ENCODE results near the gene IFNL3. TPM values are rescaled to one million over a fixed set of nuclear protein-coding genes. Genes with fewer than 3 reads are reported as not detected.
"Not testable (repeated sequence)": the region's sequence is repeated elsewhere in the genome, so short reads cannot be mapped to it uniquely, and the experiment has no call there.

IFNL3 gene
- total RNA-seq, 2 donors from 2014 or later, result 0.60 TPM; not detected in 1

GRCh38 chr19:39262496-39262895 lies 17.7 kb upstream of the IFNL3 start:
- peaks cover 6 to 11% of the 10 kb centered on the region in 2 donors for H3K36me3 Mint-ChIP-seq
- no peak for DNase-seq (ENCODE audit: low spot score in 2 of 2)

GRCh38 chr19:39261704-39262103 lies 16.9 kb upstream of the IFNL3 start:
- H3K27ac Mint-ChIP-seq, result no peak overlapping the region
- DNase-seq (ENCODE audit: low spot score in 2 of 2) (no peak), ATAC-seq (no peak)
- no peaks in the 10 kb centered on the region for H3K9me3 Mint-ChIP-seq
- H3K36me3 Mint-ChIP-seq, result peaks cover 6 to 11% of the 10 kb centered on the region in 2 donors

More at GRCh38 chr19:39262496-39262895, 17.7 kb upstream of the IFNL3 start:
- ATAC-seq, result no peak
- Mint-ChIP-seq H3K9me3 (no peaks in the 10 kb centered on the region), H3K27ac (no peak overlapping the region)

DNA sequence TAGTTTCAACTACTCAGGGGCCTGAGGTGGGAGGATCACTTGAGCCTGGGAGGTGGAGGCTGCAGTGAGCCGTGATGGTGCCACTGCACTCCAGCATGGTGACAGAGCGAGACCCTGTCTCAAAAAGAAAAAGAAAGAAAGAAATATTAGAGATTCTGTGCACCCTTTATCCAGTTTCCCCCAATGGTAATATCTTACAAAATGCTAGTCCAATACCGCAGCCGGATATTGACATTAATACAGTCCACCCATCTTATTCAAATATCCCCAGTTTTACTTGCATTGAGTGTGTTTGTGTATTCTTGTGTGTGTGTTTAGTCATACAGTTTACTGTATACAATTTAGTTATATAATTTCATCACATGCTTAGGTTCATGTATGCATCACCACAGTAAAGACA lies 12.4 kb upstream of the IFNL3 start:
- Mint-ChIP-seq H3K27ac (no peak overlapping the region), H3K9me3 (no peaks in the 10 kb centered on the region), H3K36me3 (no peaks in the 10 kb centered on the region)
- ATAC-seq (no peak), DNase-seq (ENCODE audit: low spot score in 2 of 2) (no peak)

- ATAC-seq (no peak), DNase-seq (ENCODE audit: low spot score in 2 of 2) (no peak)
- no peaks in the 10 kb centered on the region for H3K9me3 Mint-ChIP-seq
- no peaks in the 10 kb centered on the region for H3K36me3 Mint-ChIP-seq
- H3K27ac Mint-ChIP-seq, result no peak overlapping the region
Measured at GRCh38 chr19:39254531-39255345, 9.9 kb upstream of the IFNL3 start.

- H3K36me3 Mint-ChIP-seq, result no peaks in the 10 kb centered on the region
- no peaks in the 10 kb centered on the region for H3K9me3 Mint-ChIP-seq
- H3K27ac Mint-ChIP-seq, result no peak overlapping the region
- DNase-seq (ENCODE audit: low spot score in 2 of 2) (no peak), ATAC-seq (no peak)
Measured at GRCh38 chr19:39253374-39254149, 8.8 kb upstream of the IFNL3 start.

- Mint-ChIP-seq H3K27ac (no peak overlapping the region), H3K9me3 (no peaks in the 10 kb centered on the region), H3K36me3 (no peaks in the 10 kb centered on the region)
- DNase-seq (ENCODE audit: low spot score in 2 of 2), result no peak
- no peak for ATAC-seq
Measured at GRCh38 chr19:39252458-39252857, 7.7 kb upstream of the IFNL3 start.

DNA sequence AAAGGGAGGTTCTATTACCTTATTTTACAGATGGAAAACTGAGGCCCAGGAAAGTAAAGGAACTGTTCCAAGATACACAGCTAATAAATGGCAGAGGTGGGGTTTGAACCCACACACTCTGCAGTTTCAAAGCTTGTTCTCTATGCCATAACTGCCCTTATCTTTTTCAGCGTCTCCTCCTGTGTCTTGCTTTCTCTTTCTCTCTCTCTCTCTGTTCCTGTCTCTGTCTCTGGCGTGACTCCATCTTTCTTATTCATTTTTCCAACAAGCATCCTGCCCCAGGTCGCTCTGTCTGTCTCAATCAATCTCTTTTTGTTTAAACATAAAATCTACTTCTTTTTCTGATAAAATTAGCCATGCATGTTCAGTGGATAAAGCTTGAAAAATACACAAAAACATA lies 7.0 kb upstream of the IFNL3 start:
- H3K27ac Mint-ChIP-seq, result no peak overlapping the region
- no peak for ATAC-seq
- DNase-seq (ENCODE audit: low spot score in 2 of 2), result no peak
- H3K36me3 Mint-ChIP-seq, result no peaks in the 10 kb centered on the region
- no peaks in the 10 kb centered on the region for H3K9me3 Mint-ChIP-seq

DNA sequence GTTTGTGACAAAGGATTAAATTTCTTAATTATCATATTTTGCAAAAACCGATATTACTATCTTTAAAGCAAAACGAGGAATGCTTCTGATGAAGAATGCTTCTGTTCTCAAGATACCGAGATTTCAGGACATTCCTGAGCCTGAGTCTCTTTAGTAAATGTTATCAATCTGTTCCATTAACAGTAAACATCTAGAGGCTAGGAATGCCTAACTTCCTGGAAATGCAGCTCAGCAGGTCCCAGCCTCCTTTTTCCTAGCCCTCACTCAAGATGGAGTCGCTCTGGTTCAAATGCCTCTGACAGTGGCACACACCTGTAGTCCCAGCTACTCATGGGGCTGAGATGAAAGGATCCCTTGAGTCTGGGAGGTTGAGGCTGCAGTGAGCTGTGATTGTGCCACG lies 6.3 kb upstream of the IFNL3 start:
- no peak for DNase-seq (ENCODE audit: low spot score in 2 of 2)
- no peak for ATAC-seq
- Mint-ChIP-seq H3K36me3 (no peaks in the 10 kb centered on the region), H3K27ac (no peak overlapping the region), H3K9me3 (no peaks in the 10 kb centered on the region)

DNA sequence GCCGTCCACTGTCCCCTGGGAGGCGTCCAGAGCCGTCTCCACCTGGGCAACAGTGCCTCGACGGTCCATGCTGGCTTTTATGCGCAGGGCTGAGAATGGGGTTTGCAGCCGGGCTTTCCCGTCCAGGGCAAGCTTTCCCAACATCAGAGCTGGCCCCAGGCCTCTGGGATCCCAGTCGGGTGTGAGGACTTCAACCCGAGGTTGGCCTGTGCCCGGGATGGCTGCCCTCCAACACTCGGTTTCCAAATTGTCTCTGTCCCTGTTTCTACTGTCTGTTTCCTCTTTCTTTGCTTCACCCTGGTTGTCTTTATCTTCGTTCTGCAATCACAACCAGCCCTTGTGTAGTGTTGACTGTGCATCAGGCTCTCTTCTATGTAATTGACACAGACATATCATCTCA lies 4.0 kb upstream of the IFNL3 start, which contains the start of gene IFNL4:
Gene IFNL4, minus strand, starts transcription at position 51 of the 400 bp plus-strand sequence.
- DNase-seq (ENCODE audit: low spot score in 2 of 2) (no peak), ATAC-seq (no peak)
- H3K36me3 Mint-ChIP-seq, result no peaks in the 10 kb centered on the region
- no peak within 1 kb of the TSS for H3K27ac Mint-ChIP-seq
- no peaks in the 10 kb centered on the region for H3K9me3 Mint-ChIP-seq

DNA sequence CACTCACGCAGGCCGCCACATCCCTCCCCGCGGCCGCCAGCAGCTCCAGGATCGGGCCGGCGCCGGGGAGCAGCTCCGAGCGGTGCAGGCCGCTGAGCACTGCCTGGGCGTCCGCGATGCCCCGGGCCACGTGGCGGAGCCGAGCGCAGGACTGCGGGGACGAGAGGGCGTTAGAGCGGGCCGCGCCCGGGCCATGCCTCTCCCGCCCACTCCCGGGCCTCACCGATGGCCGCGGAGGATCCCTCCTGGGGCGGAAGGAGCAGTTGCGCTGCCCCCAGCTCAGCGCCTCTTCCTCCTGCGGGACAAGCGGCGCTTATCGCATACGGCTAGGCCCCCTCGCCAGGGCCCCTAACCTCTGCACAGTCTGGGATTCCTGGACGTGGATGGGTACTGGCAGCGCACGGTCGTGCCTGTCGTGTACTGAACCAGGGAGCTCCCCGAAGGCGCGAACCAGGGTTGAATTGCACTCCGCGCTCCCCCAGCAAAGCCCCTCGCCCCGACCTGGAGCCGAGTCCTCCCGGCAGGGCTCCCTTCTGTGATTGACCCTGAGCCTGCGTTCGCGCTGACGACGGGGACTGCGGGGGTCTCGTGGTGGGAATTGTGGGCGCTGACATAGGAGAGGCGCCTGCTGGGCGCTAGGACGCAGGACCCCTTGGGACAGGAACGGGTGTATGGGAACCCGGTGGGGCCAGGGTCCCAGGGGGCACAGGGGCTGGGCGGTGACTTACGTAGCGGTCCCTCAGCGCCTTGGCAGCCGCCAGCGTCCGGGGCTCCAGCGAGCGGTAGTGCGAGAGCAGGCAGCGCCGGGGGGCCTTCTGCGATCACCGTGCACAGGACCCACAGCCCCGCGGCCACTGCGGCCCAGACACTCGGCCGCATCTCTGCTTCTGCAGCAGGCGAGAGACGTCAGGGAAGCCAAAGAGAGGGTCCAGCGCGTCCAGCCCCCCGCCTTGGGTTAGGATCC lies 3.2 kb upstream of the IFNL3 start:
- no peaks in the 10 kb centered on the region for H3K36me3 Mint-ChIP-seq
- no peak overlapping the region for H3K27ac Mint-ChIP-seq
- ATAC-seq, result peak in 1 of 2 donors; percentile 67
- no peak for DNase-seq (ENCODE audit: low spot score in 2 of 2)
- H3K9me3 Mint-ChIP-seq, result no peaks in the 10 kb centered on the region

- Mint-ChIP-seq H3K9me3 (no peaks in the 10 kb centered on the region), H3K27ac (no peak overlapping the region), H3K36me3 (no peaks in the 10 kb centered on the region)
- DNase-seq (ENCODE audit: low spot score in 2 of 2) (no peak), ATAC-seq (peak in 1 of 2 donors; percentile 73)
Measured at GRCh38 chr19:39246951-39247669, 2.3 kb upstream of the IFNL3 start.

- not testable (repeated sequence) for DNase-seq (ENCODE audit: low spot score in 2 of 2); H3K36me3 Mint-ChIP-seq; H3K27ac Mint-ChIP-seq; H3K9me3 Mint-ChIP-seq
- ATAC-seq, result peak; percentile 47 to 80
Measured at GRCh38 chr19:39245166-39245565, 360 bp upstream of the IFNL3 start.

DNA sequence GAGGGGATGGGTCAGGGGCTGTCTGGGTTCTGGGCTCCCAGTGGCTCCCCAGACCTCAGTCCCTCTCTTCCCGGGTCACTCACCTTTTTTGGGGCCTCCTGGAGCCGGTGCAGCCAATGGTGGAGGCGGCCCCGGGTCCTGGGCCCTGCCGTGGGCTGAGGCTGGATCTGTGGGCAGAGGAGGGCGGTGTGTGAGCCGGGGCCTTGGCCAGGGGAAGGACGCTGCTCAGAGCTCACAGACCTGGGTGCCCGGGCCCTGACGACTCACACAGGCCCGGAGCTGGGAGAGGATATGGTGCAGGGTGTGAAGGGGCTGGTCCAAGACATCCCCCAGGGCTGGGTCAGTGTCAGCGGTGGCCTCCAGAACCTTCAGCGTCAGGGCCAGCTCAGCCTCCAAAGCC lies 1.1 kb downstream of the IFNL3 start:
- ATAC-seq; H3K27ac Mint-ChIP-seq; DNase-seq (ENCODE audit: low spot score in 2 of 2); H3K36me3 Mint-ChIP-seq; H3K9me3 Mint-ChIP-seq: not testable (repeated sequence)

GRCh38 chr19:39240421-39240820 lies 4.4 kb downstream of the IFNL3 start:
- ATAC-seq (no peak), DNase-seq (ENCODE audit: low spot score in 2 of 2) (no peak)
- Mint-ChIP-seq H3K36me3 (no peaks in the 10 kb centered on the region), H3K27ac (peak overlapping the region in 1 of 2 donors; percentile 57), H3K9me3 (no peaks in the 10 kb centered on the region)

- H3K36me3 Mint-ChIP-seq, result no peaks in the 10 kb centered on the region
- H3K27ac Mint-ChIP-seq, result peak overlapping the region in 1 of 2 donors; percentile 80
- ATAC-seq (no peak), DNase-seq (ENCODE audit: low spot score in 2 of 2) (no peak)
- H3K9me3 Mint-ChIP-seq, result no peaks in the 10 kb centered on the region
Measured at GRCh38 chr19:39238944-39239343, 5.9 kb downstream of the IFNL3 start.

- ATAC-seq, result no peak
- Mint-ChIP-seq H3K9me3 (no peaks in the 10 kb centered on the region), H3K27ac (peak overlapping the region; percentile 73 to 80), H3K36me3 (no peaks in the 10 kb centered on the region)
- DNase-seq (ENCODE audit: low spot score in 2 of 2), result no peak
Measured at GRCh38 chr19:39238209-39238608, 6.6 kb downstream of the IFNL3 start.

Measured in activated naive CD4-positive, alpha-beta T cell treated with anti-CD3 and anti-CD28 coated beads, Interleukin-2, amount 50 U/mL, for 72 hours (primary cell).